HG02798 (cell line): Measurements from ENCODE around the gene COG2.
"Not testable (repeated sequence)": the region's sequence is repeated elsewhere in the genome, so short reads cannot be mapped to it uniquely, and the experiment has no call there.

ENCODE experiments used
- ATAC-seq: cut with Tn5 transposase; IDR thresholded peaks from one replicate; pipeline ENCODE4 v1.9.1; 2021; ENCODE audit warnings: mild to moderate bottlenecking; ENCODE audit not compliant: unreplicated experiment, poor library complexity

COG2 gene

DNA sequence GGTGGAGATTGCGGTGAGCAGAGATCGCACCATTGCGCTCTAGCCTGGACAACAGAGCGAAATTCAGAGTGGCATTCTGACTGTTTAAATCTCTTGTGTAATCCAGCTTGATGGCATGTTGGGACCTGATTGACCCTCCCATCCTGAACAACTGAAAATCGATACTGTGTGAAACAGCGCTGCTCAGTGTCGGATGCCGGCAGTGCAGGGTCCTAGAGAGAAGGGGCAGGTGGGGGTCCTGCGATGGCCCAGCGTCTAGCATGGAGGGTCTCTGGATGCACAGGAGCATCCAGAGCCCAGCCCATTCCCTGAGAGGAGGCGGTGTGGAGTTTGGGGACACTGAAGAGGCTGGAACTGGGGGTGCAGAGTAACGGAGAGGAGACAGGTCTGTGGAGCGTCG is 55.8 kb downstream of the COG2 start:
- ATAC-seq, result no peak

DNA sequence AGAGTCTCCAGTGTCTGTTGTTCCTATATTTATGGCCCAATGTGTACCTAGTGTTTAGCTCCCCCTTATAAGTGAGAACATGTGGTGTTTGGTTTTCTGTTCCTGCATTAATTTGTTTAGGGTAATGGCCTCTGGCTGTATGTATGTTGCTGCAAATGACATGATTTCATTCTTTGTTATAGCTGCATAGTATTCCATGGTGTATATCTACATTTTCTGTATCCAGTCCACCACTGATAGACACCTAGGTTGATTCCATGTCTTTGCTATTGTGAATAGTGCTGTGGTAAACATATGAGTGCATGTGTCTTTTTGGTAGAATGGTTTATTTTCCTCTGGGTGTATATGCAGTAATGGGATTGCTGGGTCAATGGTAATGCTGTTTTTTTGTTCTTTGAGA is 56.7 kb downstream of the COG2 start:
- ATAC-seq, result not testable (repeated sequence)

DNA sequence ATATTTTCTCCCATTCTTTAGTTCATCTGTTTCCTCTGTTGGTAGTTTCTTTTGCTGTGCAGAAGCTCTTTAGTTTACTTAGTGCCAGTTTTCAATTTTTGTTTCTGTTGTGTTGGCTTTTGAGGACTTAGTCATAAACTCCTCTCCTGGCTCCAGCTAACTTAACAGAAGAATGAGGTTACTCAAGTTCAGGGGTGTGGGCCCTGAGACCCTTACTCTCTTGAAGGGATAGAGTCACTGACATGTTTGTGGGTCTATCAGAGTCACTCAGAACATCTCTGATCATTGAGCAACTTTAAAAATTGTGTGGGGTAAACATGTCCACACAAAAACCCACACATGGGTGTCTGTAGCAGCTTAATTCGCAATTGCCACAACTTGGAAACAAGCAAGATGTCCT is 57.4 kb downstream of the COG2 start:
- no peak for ATAC-seq

GRCh38 chr1:230700132-230700531 is 57.9 kb downstream of the COG2 start:
- no peak for ATAC-seq

DNA sequence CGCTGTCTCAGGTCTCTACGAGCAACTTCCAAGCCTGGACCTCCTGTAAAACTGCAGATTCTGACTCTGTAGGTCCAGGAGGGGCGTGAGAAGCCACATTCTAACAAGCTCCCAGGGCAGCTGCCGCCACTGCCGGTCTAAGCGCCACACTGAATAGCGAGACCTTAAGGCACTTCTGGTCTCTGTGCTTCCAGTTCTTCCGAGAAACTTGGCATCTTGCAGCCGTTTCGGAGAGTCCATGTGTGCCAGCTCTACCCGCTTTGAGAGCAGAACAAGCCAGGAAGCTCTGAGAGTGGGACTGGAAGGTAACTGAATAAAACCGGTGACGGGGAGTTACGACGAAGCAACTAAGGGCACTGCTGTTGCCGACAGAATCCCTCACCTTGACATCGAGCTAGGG is 59.2 kb downstream of the COG2 start:
- ATAC-seq, result no peak

DNA sequence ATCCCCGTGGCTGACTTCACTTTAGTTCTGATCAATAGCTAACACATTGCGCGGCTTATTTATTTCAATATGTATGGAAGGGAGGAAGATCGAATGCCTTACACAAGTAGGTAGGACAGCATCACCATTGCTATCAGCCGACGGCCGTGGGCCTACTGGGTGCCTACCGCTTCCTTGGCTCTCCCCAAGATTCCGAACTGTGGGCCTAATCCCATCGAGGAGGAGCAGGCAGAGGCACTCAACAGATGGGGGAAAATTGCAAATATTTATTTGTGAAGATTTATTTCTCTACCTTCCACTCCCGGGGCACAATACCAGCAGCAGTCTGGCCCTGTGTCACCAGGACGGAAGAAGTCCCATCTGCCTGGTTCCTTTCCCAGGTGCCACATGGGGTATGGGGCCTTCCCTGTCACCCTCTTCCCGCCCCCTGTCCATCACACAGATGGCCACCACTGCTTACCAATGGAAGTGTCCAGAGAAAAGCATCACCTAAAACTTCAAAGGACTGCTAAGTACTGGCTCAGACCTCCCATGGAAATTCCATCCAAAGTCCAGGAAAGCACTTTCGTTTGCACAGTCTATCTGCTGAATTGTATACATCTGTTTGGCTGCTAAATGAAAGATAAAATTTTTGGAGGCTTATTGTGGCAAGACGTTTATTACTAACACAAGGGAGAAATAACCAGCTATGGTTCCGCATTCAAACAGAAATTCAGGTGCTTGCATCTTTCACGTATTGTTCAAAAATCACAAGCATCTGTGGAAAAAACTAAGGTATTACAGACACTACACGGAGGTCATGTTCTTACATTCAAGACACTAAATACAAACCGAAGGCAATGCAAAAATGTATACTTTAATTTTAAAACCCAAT is 59.9 kb downstream of the COG2 start:
- no peak for ATAC-seq

DNA sequence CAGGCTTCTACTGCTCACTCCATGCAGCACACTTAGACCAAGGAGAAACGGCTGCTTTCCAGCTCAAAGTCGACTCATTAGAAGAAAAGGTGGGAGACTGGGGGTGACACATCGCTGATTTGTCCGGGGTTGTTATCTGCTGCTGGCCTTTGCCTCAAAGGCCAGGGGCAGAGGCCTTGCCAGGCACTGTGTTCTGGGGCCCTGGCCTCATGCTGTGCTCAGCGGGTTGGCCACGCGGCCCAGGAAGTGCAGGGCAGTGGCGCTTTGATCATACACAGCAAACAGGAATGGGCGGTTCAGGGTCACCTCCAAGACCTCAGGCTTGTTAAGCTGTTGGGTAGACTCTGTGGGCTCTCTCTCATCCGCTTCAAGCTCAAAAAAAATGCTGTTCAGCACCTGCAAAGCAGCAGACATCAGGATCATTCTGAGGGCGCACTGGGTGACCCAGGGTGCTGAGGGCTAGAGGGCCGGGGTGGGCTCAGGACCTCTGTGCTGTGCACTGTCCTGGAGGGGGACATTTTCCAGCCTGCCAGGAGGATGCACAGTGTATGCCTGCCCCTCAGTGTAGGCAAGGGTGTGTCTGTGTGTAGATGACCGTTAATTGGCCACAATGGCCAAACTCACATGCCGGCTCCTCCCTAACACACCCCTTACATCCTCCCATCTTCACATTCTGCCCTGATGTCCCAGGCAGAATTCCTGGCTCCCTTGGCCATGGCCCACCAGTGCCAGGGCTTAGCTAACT is 60.8 kb downstream of the COG2 start:
- ATAC-seq, result no peak

- no peak for ATAC-seq
Observed at GRCh38 chr1:230703679-230704385, 61.6 kb downstream of the COG2 start.

DNA sequence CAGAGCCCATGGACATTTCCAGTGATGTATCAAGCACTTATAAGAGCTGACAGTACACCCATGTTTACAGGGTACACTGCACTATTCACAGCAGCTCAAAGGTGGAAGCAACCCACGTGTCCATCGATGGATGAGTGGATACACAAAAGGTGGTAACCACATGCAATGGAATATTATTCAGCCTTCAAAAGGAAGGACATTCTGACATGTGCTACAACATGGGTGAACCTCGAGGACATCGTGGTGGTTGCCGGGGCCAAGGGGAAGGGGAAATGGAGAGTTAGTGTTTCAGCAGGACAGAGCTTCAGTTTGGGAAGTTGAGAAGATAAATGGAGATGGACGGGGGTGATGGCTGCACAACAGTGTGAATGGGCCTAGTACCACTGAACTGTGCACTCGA is 62.5 kb downstream of the COG2 start:
- ATAC-seq, result no peak

GRCh38 chr1:230705289-230706019 is 63.2 kb downstream of the COG2 start:
- no peak for ATAC-seq

GRCh38 chr1:230706020-230706699 is 63.9 kb downstream of the COG2 start:
- no peak for ATAC-seq

DNA sequence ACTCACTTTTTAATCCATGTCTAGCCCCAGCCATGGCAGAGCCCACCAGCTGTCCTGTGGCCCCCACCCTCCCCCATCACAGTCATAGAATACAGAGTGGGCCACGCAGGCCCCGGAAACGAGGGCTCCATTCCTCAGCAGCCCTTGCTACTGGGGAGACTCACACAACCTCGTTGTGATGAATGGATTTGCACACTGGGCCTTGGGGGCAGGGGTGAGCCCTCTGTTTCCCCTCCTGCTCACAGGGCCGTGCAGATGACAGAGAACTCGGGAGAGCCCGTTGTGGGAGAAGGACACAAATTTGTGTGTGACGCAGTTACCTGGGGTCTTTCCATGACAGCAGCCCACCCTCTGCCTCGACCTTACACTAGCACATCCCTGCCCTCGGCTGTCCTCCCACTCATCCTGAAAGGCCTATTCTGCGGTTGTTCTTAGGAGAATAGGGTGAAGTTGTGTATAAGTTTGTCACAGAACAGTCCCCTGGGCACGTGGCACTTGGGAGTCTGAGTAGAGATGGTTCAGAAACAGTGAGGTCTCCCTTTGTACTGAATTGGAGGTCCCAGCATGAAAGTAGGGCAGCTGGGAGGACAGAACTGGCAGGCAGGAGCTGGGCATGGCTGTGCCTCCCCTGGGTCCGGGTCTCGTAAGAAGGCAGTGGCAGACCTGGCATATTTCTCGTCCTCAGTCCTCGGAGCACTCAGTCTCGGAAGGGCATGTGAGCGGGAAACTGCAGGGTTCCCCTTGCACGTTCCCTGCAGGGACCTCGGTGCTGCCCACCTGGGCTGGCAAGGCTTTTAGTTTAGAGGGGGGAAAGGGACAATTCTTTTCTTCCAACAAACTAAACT is 64.8 kb downstream of the COG2 start:
- no peak for ATAC-seq

DNA sequence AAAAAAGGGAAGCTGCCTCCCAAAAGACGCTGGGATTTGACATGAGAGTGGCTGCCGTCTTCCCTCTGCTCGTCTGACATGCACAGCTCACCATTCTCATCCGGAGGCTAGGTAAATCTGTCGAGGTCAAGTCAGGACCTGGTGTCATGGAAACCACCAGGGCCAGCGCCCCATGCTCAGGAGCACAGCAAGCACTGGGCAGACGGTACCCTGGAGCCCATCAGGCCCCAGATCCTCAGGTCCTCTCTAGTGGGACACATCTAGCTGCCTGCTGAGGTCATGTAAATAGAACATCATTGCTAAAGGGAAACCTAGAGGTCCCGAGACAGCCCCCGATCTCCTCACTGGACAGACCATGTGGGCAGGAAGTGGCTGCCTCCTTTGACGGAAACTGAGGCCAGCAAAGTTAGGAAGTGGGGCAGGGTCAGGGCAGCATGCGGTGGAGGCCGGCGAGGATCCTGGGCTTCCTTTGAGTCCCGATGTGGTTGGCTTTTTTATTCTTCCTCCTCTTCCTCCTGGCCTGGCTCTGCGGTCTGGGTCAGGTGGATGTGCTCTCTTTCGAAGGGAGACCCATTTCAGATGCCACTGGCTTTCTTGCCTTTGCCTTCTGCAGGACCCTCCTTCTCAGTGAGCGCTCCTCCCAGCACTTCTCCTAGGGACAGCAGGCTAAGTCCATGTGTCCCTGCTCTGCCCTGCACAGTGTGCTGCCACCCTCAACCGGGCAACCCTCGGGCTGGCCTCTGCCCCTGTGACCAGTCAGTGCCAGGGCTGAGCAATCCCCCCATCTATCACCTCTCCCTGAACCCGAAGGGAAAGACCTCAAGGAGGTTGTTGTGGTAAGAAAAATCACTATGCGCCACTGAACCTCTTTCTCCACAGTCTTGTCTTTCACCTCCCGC is 65.7 kb downstream of the COG2 start:
- ATAC-seq, result no peak

DNA sequence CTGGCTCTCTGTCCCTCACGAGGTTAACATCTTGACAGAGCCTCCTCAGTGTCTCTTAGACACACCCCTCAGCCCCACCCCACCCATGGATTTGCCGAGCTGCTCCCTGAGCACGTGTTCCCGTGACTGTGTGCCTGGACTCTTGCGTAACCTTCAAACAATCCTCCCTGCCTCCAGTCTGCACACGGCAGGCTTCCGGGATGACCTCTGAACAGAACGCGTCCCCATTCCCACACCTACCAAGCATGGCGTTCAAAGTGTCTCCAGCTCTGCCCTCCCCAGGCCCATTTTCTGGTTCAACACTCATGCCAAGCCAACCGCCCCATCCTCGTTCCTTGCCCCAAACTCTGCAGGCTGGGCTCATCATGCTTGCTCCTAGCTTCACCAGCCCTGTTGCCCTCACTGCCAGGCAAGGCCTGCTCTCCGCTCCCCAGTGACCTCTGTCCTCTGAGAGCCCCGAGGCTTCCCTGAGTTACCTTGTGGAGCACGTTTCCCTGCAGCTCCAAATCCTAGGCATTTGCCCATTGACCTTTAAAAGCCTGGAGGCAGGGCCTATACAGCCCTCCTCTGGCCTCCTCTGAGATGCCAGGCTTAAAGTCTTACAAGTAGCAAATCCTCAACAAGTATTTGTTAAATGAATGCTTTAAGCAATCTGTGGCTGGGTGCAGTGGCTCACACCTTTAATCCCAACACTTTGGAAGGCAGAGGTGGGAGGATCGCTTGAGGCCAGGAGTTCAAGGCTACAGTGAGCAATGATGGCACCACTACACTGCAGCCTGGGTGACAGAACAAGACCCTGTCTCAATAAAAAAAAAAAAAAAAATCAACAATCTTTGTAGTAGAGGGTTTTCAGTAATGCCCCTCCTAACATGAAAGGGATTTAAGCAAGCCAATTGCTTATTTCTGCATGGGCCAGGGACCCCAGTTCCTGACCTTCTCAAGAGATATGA is 66.6 kb downstream of the COG2 start:
- no peak for ATAC-seq

DNA sequence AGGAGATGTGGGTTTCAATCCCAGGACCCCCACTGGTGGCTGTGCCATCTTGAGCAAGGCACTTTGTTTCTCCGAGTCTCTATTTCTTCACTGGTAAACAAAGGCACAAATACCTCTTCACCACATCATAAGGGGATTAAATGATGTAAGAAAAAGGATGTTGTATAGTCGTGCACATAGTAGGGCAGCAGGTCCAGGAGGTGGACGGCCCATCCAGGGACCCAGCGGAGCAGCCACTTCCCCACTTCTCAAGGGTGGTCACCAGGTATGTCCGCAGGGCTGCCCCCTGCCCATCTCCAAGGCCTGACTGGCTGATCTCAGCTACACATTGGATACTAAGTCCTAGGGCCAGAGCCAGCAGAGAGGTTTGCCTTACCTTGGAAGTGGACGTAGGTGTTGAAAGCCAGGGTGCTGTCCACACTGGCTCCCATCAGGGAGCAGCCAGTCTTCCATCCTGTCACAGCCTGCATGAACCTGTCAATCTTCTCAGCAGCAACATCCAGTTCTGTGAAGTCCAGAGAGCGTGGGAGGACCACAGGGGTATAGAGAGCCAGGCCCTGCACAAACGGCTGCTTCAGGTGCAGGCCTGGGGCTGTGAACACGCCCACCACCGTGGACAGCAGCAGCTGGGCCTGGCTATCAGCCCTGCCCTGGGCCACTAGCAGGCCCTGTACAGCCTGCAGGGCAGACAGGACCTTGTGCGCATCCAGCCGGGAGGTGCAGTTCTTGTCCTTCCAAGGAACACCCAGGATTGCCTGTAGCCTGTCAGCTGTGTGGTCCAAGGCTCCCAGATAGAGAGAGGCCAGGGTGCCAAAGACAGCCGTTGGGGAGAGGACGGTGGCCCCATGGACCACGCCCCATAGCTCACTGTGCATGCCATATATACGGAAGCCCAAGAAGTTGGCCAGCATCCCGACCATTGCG is 67.6 kb downstream of the COG2 start:
- ATAC-seq, result no peak

- ATAC-seq, result no peak
Observed at GRCh38 chr1:230710543-230710904, 68.2 kb downstream of the COG2 start.
